Fibroblast of skin of abdomen (primary cell): Measurements from ENCODE around the gene REV3L.

Experiments used
- DNase-seq: peaks from one replicate; pipeline ENCODE4 v3.0.0-alpha.2; 2013

Gene REV3L

GRCh38 chr6:111423960-111424846, 58.8 kb downstream of the REV3L start:
- peak; percentile 23 for DNase-seq

GRCh38 chr6:111423055-111423633, 59.9 kb downstream of the REV3L start:
- DNase-seq, result no peak

- DNase-seq, result peak; percentile 77
These were observed 63.9 kb downstream of the REV3L start for GRCh38 chr6:111418971-111419693.

- peak; percentile 49 for DNase-seq
These were observed 65.1 kb downstream of the REV3L start for GRCh38 chr6:111417946-111418345.

- DNase-seq, result peak; percentile 18
These were observed 65.8 kb downstream of the REV3L start for GRCh38 chr6:111417181-111417585.

GRCh38 chr6:111416529-111416928, 66.5 kb downstream of the REV3L start:
- DNase-seq, result no peak

- no peak for DNase-seq
These were observed 68.6 kb downstream of the REV3L start for GRCh38 chr6:111414373-111414772.

GRCh38 chr6:111411978-111412566, 70.9 kb downstream of the REV3L start:
- DNase-seq, result no peak

GRCh38 chr6:111411046-111411445, 72.0 kb downstream of the REV3L start:
- DNase-seq, result no peak

- DNase-seq, result no peak
These were observed 72.6 kb downstream of the REV3L start for GRCh38 chr6:111410371-111410770.

GRCh38 chr6:111409430-111409829, 73.6 kb downstream of the REV3L start:
- no peak for DNase-seq

- DNase-seq, result no peak
These were observed 75.3 kb downstream of the REV3L start for GRCh38 chr6:111407686-111408085.

- DNase-seq, result no peak
These were observed 76.8 kb downstream of the REV3L start for GRCh38 chr6:111406200-111406721.

- no peak for DNase-seq
These were observed 79.6 kb downstream of the REV3L start for GRCh38 chr6:111403388-111403787.

- no peak for DNase-seq
These were observed 83.4 kb downstream of the REV3L start for GRCh38 chr6:111399626-111400025.

GRCh38 chr6:111388681-111389080, 94.3 kb downstream of the REV3L start:
- DNase-seq, result no peak

- no peak for DNase-seq
These were observed 100.3 kb downstream of the REV3L start for GRCh38 chr6:111382476-111383294.

- no peak for DNase-seq
These were observed 101.3 kb downstream of the REV3L start for GRCh38 chr6:111381728-111382127.

GRCh38 chr6:111381123-111381522, 101.9 kb downstream of the REV3L start:
- DNase-seq, result no peak

- no peak for DNase-seq
These were observed 103.2 kb downstream of the REV3L start for GRCh38 chr6:111379831-111380230.

GRCh38 chr6:111379302-111379701, 103.7 kb downstream of the REV3L start:
- no peak for DNase-seq
